ENCODE data around the gene UBAP1L.
"Not testable (repeated sequence)": the region's sequence is repeated elsewhere in the genome, so short reads cannot be mapped to it uniquely, and the experiment has no call there.

UBAP1L gene

GRCh38 chr15:65062726-65063125 lies 52.3 kb downstream of the UBAP1L start:
- DNase-seq: no peak

GRCh38 chr15:65062061-65062460 lies 52.9 kb downstream of the UBAP1L start:
- no peak for DNase-seq

- no peak for DNase-seq
Measured at GRCh38 chr15:65060641-65061397, 54.2 kb downstream of the UBAP1L start.

GRCh38 chr15:65059931-65060596 lies 54.9 kb downstream of the UBAP1L start:
- no peak for DNase-seq

GRCh38 chr15:65059369-65059750 lies 55.6 kb downstream of the UBAP1L start:
- no peak for DNase-seq

GRCh38 chr15:65058394-65059368 lies 56.3 kb downstream of the UBAP1L start:
- no peak for DNase-seq

- no peak for DNase-seq
Measured at GRCh38 chr15:65057549-65057940, 57.5 kb downstream of the UBAP1L start.

GRCh38 chr15:65056868-65057548 lies 58.0 kb downstream of the UBAP1L start:
- no peak for DNase-seq

GRCh38 chr15:65056106-65056505 lies 58.9 kb downstream of the UBAP1L start:
- no peak for DNase-seq

- no peak for DNase-seq
Measured at GRCh38 chr15:65055201-65055870, 59.7 kb downstream of the UBAP1L start.

- peak; percentile 43 to 72 (median 43) for DNase-seq
Measured at GRCh38 chr15:65054333-65055200, 60.4 kb downstream of the UBAP1L start.

GRCh38 chr15:65052956-65053355 lies 62.0 kb downstream of the UBAP1L start:
- DNase-seq: no peak

- no peak for DNase-seq
Measured at GRCh38 chr15:65051266-65051665, 63.7 kb downstream of the UBAP1L start.

GRCh38 chr15:65050270-65050669 lies 64.7 kb downstream of the UBAP1L start:
- DNase-seq: no peak

GRCh38 chr15:65049418-65049840 lies 65.6 kb downstream of the UBAP1L start:
- DNase-seq: peak; percentile 93 to 100 (median 97)

- peak in 2 of 3 experiments; percentile 10 to 58 for DNase-seq
Measured at GRCh38 chr15:65048241-65048640, 66.8 kb downstream of the UBAP1L start.

GRCh38 chr15:65044724-65045481 lies 70.1 kb downstream of the UBAP1L start, which contains the start of gene SLC51B:
SLC51B (plus strand) TSS chr15:65045387; CDS start chr15:65050005, 4,618 bp downstream.
- peak in 2 of 3 experiments; percentile 17 to 66 for DNase-seq

- not testable (repeated sequence) for DNase-seq
Measured at GRCh38 chr15:65044218-65044617, 70.8 kb downstream of the UBAP1L start.

GRCh38 chr15:65042776-65043327 lies 72.1 kb downstream of the UBAP1L start:
- DNase-seq: no peak
